ENCODE measurements around the gene NAA40. TPM values are rescaled to one million over a fixed set of nuclear protein-coding genes. Genes with fewer than 3 reads are reported as not detected.

NAA40 gene
- total RNA-seq, 1 experiment from 2014 or later = 43.7 TPM

DNA sequence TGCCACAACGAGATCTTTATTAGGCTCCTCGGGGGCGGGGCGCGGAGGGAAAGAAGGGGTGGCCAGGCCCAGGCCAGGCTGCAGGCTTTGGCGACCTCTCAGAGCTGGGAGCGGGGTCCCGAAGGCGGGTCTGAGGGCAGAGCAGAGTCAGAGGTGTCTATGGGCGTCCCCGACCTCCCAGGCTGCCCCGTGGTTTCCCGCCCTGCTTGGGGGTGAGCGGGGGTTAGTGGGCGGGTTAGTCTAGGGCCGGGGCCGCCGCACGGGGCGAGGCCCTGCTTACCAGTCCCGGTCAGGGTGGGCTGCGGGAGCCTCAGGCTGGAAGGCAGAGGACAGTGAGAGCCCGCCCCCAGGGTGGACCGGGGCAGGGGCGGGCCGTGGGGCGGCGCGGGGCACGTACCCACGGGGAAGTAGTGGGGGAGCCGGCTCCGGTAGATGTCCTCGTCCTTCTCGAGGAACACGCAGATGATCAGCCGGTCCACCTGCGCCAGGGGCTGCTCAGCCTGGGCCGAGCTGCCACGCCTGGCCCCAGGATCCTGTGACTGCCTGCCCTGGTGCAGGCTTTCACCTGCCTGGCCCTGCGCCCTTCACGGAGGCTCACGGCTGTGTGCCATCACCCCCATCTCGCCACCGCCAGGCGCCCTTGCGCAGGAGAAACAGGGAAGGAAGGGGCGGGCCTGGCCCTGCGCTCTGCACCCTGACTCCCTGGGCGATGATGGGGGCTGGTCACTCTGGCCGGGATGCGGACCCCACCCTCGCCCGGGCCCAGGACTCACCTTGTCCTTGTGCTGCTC lies 60.0 kb downstream of the NAA40 start:
- TF ChIP-seq CTCF (IDR thresholded peaks at IDR 0.05; ENCODE audit: insufficient read depth in 1 of 2, low read depth in 1 of 2, low read length in 1 of 2, severe bottlenecking in 1 of 2, unreplicated experiment in 1 of 2) = no peak
- no peak overlapping the region for H3K4me3 ChIP-seq (ENCODE audit: low read depth, low read length)
- H3K9me3 ChIP-seq = no peaks in the 10 kb centered on the region
- H3K9me3 Mint-ChIP-seq (ENCODE audit: unreplicated experiment) = no peaks in the 10 kb centered on the region
- no peaks in the 10 kb centered on the region for H3K4me1 ChIP-seq
- peaks cover 70% of the 10 kb centered on the region for H3K36me3 Mint-ChIP-seq (ENCODE audit: insufficient read depth, unreplicated experiment)
- intact Hi-C loops (cut with micrococcal nuclease; ENCODE audit: unreplicated experiment) = no loop called here
- H3K4me1 Mint-ChIP-seq (ENCODE audit: low read depth, unreplicated experiment) = no peaks in the 10 kb centered on the region
- ChIA-PET CTCF (interaction anchor here (0.9 kb wide), 1 partner anchor 46 kb away, joined by 3 read pairs; no protein-coding TSS in a partner anchor), POLR2A (no interaction called here)
- H3K36me3 ChIP-seq (ENCODE audit: control insufficient read depth, insufficient read depth, low read length) = peaks cover 4% of the 10 kb centered on the region; the same call in 1 of the 2 replicates
- no peak for DNase-seq
- BruUV-seq (replicated peaks) = no TSS peak
- no peak overlapping the region for H3K4me3 Mint-ChIP-seq (ENCODE audit: unreplicated experiment)
- H3K27me3 Mint-ChIP-seq (ENCODE audit: insufficient read depth, unreplicated experiment) = no peaks in the 10 kb centered on the region
- H3K27me3 ChIP-seq (replicated peaks; ENCODE audit: control insufficient read depth, insufficient read depth, low read length) = no peaks in the 10 kb centered on the region
- peak overlapping the region; percentile 37 for H3K27ac Mint-ChIP-seq (ENCODE audit: unreplicated experiment)

DNA sequence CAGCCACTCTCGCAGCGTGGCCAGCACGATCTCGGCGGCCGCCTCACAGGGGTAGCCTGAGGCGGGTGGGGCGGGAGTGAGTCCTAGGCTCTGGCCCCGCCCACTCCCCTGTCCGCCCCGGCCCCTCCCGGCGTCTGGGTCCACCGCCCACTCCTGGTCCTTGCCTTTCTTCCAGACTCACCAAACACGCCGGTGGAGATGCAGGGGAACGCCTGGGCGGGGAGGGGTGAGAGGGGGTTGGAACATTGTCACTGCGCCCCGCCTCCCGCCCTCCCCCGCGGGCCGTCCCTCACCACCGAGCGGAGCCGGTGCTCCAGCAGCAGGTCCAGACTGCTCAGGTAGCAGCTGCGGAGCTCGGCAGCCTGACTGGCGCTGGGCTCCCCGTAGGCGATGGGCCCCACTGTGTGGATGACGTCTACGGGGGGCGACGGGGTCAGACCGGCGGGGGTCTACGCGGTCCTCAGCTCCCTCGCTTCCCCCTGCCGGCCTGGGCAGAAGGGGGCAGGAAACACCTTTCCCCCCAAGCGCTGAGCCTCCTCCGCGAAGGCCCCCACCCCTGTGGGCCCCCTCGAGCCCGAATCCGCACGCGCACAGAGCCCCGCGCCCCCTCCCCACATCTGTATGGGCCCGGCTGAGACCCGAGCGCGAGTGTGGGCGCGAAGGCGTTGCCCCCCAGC lies 60.7 kb downstream of the NAA40 start:
- no peaks in the 10 kb centered on the region for H3K9me3 ChIP-seq
- Mint-ChIP-seq H3K27ac (ENCODE audit: unreplicated experiment) (no peak overlapping the region), H3K36me3 (ENCODE audit: insufficient read depth, unreplicated experiment) (peaks cover 66% of the 10 kb centered on the region), H3K4me1 (ENCODE audit: low read depth, unreplicated experiment) (no peaks in the 10 kb centered on the region), H3K9me3 (ENCODE audit: unreplicated experiment) (no peaks in the 10 kb centered on the region), H3K27me3 (ENCODE audit: insufficient read depth, unreplicated experiment) (no peaks in the 10 kb centered on the region), H3K4me3 (ENCODE audit: unreplicated experiment) (no peak overlapping the region)
- peak; percentile 52 to 75 for DNase-seq
- no peak overlapping the region for H3K4me3 ChIP-seq (ENCODE audit: low read depth, low read length)
- CTCF ChIA-PET = no interaction called here
- peaks cover 4% of the 10 kb centered on the region; the same call in 1 of the 2 replicates for H3K36me3 ChIP-seq (ENCODE audit: control insufficient read depth, insufficient read depth, low read length)
- BruUV-seq (replicated peaks) = no TSS peak
- intact Hi-C loops (cut with micrococcal nuclease; ENCODE audit: unreplicated experiment) = no loop called here
- no peaks in the 10 kb centered on the region for H3K4me1 ChIP-seq
- no peak for TF ChIP-seq CTCF (IDR thresholded peaks at IDR 0.05; ENCODE audit: insufficient read depth in 1 of 2, low read depth in 1 of 2, low read length in 1 of 2, severe bottlenecking in 1 of 2, unreplicated experiment in 1 of 2)
- POLR2A ChIA-PET = no interaction called here
- no peaks in the 10 kb centered on the region for H3K27me3 ChIP-seq (replicated peaks; ENCODE audit: control insufficient read depth, insufficient read depth, low read length)

DNA sequence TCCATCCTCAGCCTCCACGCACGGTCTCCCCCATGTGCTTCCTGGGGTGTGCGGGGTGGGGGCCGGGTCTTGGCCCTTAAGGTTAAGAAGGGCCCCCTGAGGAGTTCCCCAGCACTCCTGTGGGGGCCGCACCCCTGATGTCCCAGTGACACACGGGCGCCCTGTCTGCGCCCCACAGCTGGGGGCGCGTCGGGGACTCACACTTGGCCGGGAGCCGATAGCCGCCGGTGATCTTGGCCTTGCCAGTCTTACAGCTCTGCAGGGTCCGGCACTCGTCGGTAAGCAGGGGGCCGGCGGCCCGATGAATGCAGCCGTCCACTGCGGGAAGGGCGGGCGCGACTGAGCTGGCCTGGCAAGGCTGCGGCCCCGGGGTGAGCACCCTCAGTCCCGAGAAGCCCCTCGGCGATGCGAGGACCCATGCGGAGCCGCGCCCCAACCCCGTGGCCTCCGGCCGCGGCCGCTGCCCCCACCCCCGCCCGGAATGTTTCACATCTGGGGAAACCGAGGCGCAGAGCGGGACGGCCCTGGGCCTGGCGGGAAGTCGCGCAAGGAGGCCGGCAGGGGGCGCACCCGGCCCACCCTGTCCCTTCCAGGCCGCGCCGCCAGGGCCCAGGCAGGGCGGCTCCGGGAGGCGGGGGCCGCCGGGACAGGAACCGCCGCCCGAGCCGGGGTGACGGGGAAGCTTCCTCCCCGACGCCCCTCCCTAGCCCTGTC lies 61.4 kb downstream of the NAA40 start:
- intact Hi-C loops (cut with micrococcal nuclease; ENCODE audit: unreplicated experiment) = no loop called here
- Mint-ChIP-seq H3K9me3 (ENCODE audit: unreplicated experiment) (no peaks in the 10 kb centered on the region), H3K27me3 (ENCODE audit: insufficient read depth, unreplicated experiment) (no peaks in the 10 kb centered on the region), H3K36me3 (ENCODE audit: insufficient read depth, unreplicated experiment) (peaks cover 59% of the 10 kb centered on the region), H3K27ac (ENCODE audit: unreplicated experiment) (no peak overlapping the region), H3K4me1 (ENCODE audit: low read depth, unreplicated experiment) (no peaks in the 10 kb centered on the region), H3K4me3 (ENCODE audit: unreplicated experiment) (no peak overlapping the region)
- TF ChIP-seq CTCF (IDR thresholded peaks at IDR 0.05; ENCODE audit: insufficient read depth in 1 of 2, low read depth in 1 of 2, low read length in 1 of 2, severe bottlenecking in 1 of 2, unreplicated experiment in 1 of 2) = no peak
- Histone ChIP-seq H3K9me3 (no peaks in the 10 kb centered on the region), H3K27me3 (replicated peaks; ENCODE audit: control insufficient read depth, insufficient read depth, low read length) (no peaks in the 10 kb centered on the region), H3K36me3 (ENCODE audit: control insufficient read depth, insufficient read depth, low read length) (peaks cover 4% of the 10 kb centered on the region; the same call in 1 of the 2 replicates), H3K4me1 (no peaks in the 10 kb centered on the region), H3K4me3 (ENCODE audit: low read depth, low read length) (no peak overlapping the region)
- CTCF ChIA-PET = no interaction called here
- POLR2A ChIA-PET = no interaction called here
- BruUV-seq (replicated peaks) = no TSS peak
- no peak for DNase-seq
